Left lung (tissue), 10 donors: Measurements from ENCODE around the gene TRIP10. TPM values are rescaled to one million over a fixed set of nuclear protein-coding genes. Genes with fewer than 3 reads are reported as not detected.
"Not testable (repeated sequence)": the region's sequence is repeated elsewhere in the genome, so short reads cannot be mapped to it uniquely, and the experiment has no call there.

Experiments used
- ATAC-seq: fragments of 200-7000 bp; cut with Tn5 transposase; one replicate; pipeline ENCODE4 v1.9.1; 2020; ENCODE audit warnings: moderate library complexity
- DNase-seq, 4 donors: peaks; one replicate each; pipeline ENCODE4 v3.0.0-alpha.2; 2013 to 2020
- H3K27ac ChIP-seq, 2 donors: fragments of 200-600 bp; sonication (generic) in 1 of 2; one replicate each; pipeline versions ENCODE4 v1.5.0 to v1.8.0; 2020 to 2021
- H3K27me3 ChIP-seq, 2 donors: fragments of 200-600 bp; sonication (generic) in 1 of 2; one replicate each; pipeline versions ENCODE4 v1.5.0 to v1.8.0; 2020 to 2021
- H3K36me3 ChIP-seq, 2 donors: fragments of 200-600 bp; sonication (generic) in 1 of 2; one replicate each; pipeline versions ENCODE4 v1.5.0 to v1.8.0; 2020 to 2021
- H3K4me1 ChIP-seq, 2 donors: fragments of 200-600 bp; one replicate each; pipeline ENCODE4 v1.8.0; 2021
- H3K4me3 ChIP-seq, 2 donors: fragments of 200-600 bp; sonication (generic) in 1 of 2; one replicate each; pipeline versions ENCODE4 v1.5.0 to v1.8.0; 2020 to 2021; ENCODE audit warnings: mild to moderate bottlenecking in 1 of 2
- H3K9me3 ChIP-seq, 2 donors: fragments of 200-600 bp; sonication (generic) in 1 of 2; one replicate each; pipeline versions ENCODE4 v1.5.0 to v1.8.0; 2020 to 2021
- CTCF ChIP-seq, 2 donors: fragments of 200-600 bp; sonication (generic) in 1 of 2; IDR thresholded peaks; one replicate each; pipeline versions ENCODE4 v1.5.0 to v1.8.0; 2021; ENCODE audit warnings: antibody characterized with exemption in 2 of 2
- intact Hi-C, 2 donors: fragments of 100-400 bp; cut with DNase I; formaldehyde crosslinking; loops; one replicate each; pipeline versions ENCODE4 v1.11.2 to v1.14.2; 2022
- polyA plus RNA-seq, 6 donors: library from polyadenylated mRNA; unstranded; fragments of 120-200 nt; gene quantifications; one replicate each; pipeline ENCODE4 v1.2.1, GENCODE V29; 2013; ENCODE audit not compliant: insufficient read length in 6 of 6
- total RNA-seq, 2 donors: library from RNA; stranded (reverse); fragmentation: NEBNext Ultra II Directional; extraction: Animal tissue kit (Norgen Biotek cat#: 25700); gene quantifications; one replicate each; pipeline ENCODE4 v1.2.1, GENCODE V29; 2021
- donor health status: DM: no; HTN: yes; CAD: no.
- donor health status: DM: no; HTN: no; CAD: no.

The TRIP10 gene
- total and polyA plus RNA-seq, 8 donors: 62.3 to 120 (median 92.8) TPM

- H3K4me3 ChIP-seq: no peak overlapping the region
- intact Hi-C loops: no loop called here
- no peak for ATAC-seq
- no peak for TF ChIP-seq CTCF (IDR thresholded peaks at IDR 0.05)
- H3K36me3 ChIP-seq: peaks cover 0 to 40% of the 10 kb centered on the region in 2 donors
- H3K9me3 ChIP-seq: no peaks in the 10 kb centered on the region
- no peak overlapping the region for H3K27ac ChIP-seq
- H3K4me1 ChIP-seq: no peaks in the 10 kb centered on the region
- DNase-seq: no peak
- H3K27me3 ChIP-seq: peaks cover 0 to 50% of the 10 kb centered on the region in 2 donors
Measured at GRCh38 chr19:6707011-6707657, 32.3 kb upstream of the TRIP10 start.

- H3K9me3 ChIP-seq: no peaks in the 10 kb centered on the region
- peaks cover 0 to 50% of the 10 kb centered on the region in 2 donors for H3K27me3 ChIP-seq
- intact Hi-C loops: no loop called here
- peaks cover 0 to 39% of the 10 kb centered on the region in 2 donors for H3K36me3 ChIP-seq
- no peak overlapping the region for H3K4me3 ChIP-seq
- no peak overlapping the region for H3K27ac ChIP-seq
- no peaks in the 10 kb centered on the region for H3K4me1 ChIP-seq
- TF ChIP-seq CTCF (IDR thresholded peaks at IDR 0.05): no peak
- DNase-seq (no peak), ATAC-seq (no peak)
Measured at GRCh38 chr19:6707658-6708018, 31.8 kb upstream of the TRIP10 start.

- no peaks in the 10 kb centered on the region for H3K9me3 ChIP-seq
- no peaks in the 10 kb centered on the region for H3K4me1 ChIP-seq
- no peak for ATAC-seq
- H3K27ac ChIP-seq: no peak overlapping the region
- TF ChIP-seq CTCF (IDR thresholded peaks at IDR 0.05): no peak
- DNase-seq: no peak
- intact Hi-C loops: no loop called here
- H3K27me3 ChIP-seq: peaks cover 0 to 50% of the 10 kb centered on the region in 2 donors
- no peak overlapping the region for H3K4me3 ChIP-seq
- peaks cover 0 to 42% of the 10 kb centered on the region in 2 donors for H3K36me3 ChIP-seq
Measured at GRCh38 chr19:6708346-6708745, 31.1 kb upstream of the TRIP10 start.

- H3K4me1 ChIP-seq, H3K4me3 ChIP-seq, DNase-seq, H3K27ac ChIP-seq, H3K9me3 ChIP-seq, intact Hi-C loops, ATAC-seq: not testable (repeated sequence)
- H3K36me3 ChIP-seq: peaks cover 0 to 41% of the 10 kb centered on the region in 2 donors
- H3K27me3 ChIP-seq: peaks cover 0 to 50% of the 10 kb centered on the region in 2 donors
Measured at GRCh38 chr19:6708913-6709312, 30.6 kb upstream of the TRIP10 start.

- Histone ChIP-seq H3K9me3 (no peaks in the 10 kb centered on the region), H3K36me3 (peaks cover 0 to 37% of the 10 kb centered on the region in 2 donors), H3K4me1 (no peaks in the 10 kb centered on the region), H3K4me3 (no peak overlapping the region), H3K27ac (no peak overlapping the region), H3K27me3 (peaks cover 0 to 50% of the 10 kb centered on the region in 2 donors)
- intact Hi-C loops: no loop called here
- no peak for TF ChIP-seq CTCF (IDR thresholded peaks at IDR 0.05)
- DNase-seq (peak in 1 of 4 donors; percentile 40), ATAC-seq (no peak)
Measured at GRCh38 chr19:6709549-6709948, 29.9 kb upstream of the TRIP10 start.
